GM21717 (cell line): ENCODE data around the gene SPOP.
"Not testable (repeated sequence)": the region's sequence is repeated elsewhere in the genome, so short reads cannot be mapped to it uniquely, and the experiment has no call there.

Source experiments
- ATAC-seq: cut with Tn5 transposase; IDR thresholded peaks from one replicate; pipeline ENCODE4 v1.9.1; 2021; ENCODE audit warnings: mild to moderate bottlenecking, moderate library complexity; ENCODE audit not compliant: unreplicated experiment

SPOP gene

GRCh38 chr17:49574945-49575678, 102.8 kb downstream of the SPOP start:
- no peak for ATAC-seq

GRCh38 chr17:49574323-49574781, 103.5 kb downstream of the SPOP start:
- ATAC-seq: no peak

- ATAC-seq: no peak
These were observed 104.2 kb downstream of the SPOP start for GRCh38 chr17:49573510-49574322.

- ATAC-seq: no peak
These were observed 105.0 kb downstream of the SPOP start for GRCh38 chr17:49572806-49573420.

- no peak for ATAC-seq
These were observed 105.7 kb downstream of the SPOP start for GRCh38 chr17:49572226-49572625.

GRCh38 chr17:49571764-49572163, 106.1 kb downstream of the SPOP start:
- ATAC-seq: no peak

GRCh38 chr17:49571283-49571682, 106.6 kb downstream of the SPOP start:
- ATAC-seq: no peak

GRCh38 chr17:49570540-49571242, 107.2 kb downstream of the SPOP start:
- ATAC-seq: no peak

- ATAC-seq: not testable (repeated sequence)
These were observed 109.2 kb downstream of the SPOP start for GRCh38 chr17:49568695-49569047.

- ATAC-seq: no peak
These were observed 109.8 kb downstream of the SPOP start for GRCh38 chr17:49567871-49568694.

GRCh38 chr17:49567104-49567521, 110.8 kb downstream of the SPOP start:
- no peak for ATAC-seq

GRCh38 chr17:49566668-49567071, 111.2 kb downstream of the SPOP start:
- no peak for ATAC-seq

GRCh38 chr17:49565948-49566491, 111.9 kb downstream of the SPOP start:
- ATAC-seq: no peak

GRCh38 chr17:49564638-49565037, 113.3 kb downstream of the SPOP start:
- ATAC-seq: no peak

- no peak for ATAC-seq
These were observed 120.4 kb downstream of the SPOP start for GRCh38 chr17:49557312-49558024.

- ATAC-seq: no peak
These were observed 121.5 kb downstream of the SPOP start for GRCh38 chr17:49556223-49556943.

GRCh38 chr17:49555495-49556222, 122.2 kb downstream of the SPOP start:
- no peak for ATAC-seq
